ENCODE data around the gene FAM163A.

FAM163A gene

DNA sequence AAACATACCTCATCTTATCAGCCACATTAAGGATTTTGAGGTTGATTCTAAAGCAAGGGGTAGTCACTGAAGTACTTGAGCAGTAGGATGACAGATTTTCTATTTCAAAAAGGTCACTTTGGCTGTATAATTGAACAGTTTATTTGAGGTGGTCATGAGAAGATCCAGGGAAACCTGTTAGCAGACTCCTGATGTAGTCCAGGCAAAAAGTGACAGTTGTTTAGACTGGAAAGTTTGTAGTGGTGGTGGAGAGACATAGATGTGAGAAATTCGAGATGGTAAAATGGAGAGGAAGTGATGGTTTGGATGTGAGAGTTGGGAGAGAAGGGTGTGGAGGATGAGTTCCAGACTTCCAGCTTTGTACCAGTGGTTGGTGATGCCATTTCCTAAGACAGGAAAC lies 7.5 kb downstream of the FAM163A start:
- no peak for DNase-seq (ENCODE audit: low read depth in 2 of 2)

DNA sequence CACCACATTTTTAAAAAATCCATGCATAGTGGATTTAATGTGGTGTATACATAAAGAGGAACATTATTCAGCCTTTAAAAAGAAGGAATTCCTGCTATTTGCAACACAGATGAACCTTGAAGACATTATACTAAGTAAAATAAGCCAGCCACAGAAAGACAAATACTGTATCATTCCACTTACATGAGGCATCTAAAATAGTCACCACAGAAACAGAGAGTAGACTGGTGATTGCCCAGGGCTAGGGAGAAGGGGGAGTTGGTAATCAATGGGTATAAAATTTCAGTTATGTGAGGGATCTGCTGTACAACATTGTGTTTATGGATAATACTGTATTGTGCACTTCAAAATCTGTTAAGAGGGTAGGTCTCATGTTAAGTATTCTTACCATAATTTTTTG lies 10.0 kb downstream of the FAM163A start:
- DNase-seq (ENCODE audit: low read depth in 2 of 2): no peak

GRCh38 chr1:179754041-179754624 lies 11.0 kb downstream of the FAM163A start:
- DNase-seq (ENCODE audit: low read depth in 2 of 2): no peak

DNA sequence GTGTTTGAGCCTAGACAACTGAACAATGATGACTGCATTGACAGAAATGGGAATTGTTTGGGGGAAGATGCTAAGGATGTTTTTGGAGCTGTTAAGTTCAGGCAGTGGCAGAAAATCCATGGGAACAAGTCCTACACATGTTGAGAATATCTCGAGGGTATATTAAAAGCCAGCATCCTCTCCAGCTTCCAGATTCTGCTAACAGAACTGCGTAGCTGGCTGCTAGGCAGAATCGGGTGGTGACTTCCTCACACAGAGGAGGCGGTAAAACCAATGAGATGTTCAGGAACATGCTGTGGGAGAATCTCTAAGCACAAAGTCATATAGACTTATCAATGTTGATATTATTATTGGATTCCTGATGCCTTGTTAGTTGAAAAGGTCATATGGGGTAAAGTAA lies 14.8 kb downstream of the FAM163A start:
- no peak for DNase-seq (ENCODE audit: low read depth in 2 of 2)

- no peak for DNase-seq (ENCODE audit: low read depth in 2 of 2)
Observed at GRCh38 chr1:179760521-179760920, 17.4 kb downstream of the FAM163A start.

GRCh38 chr1:179761296-179761695 lies 18.2 kb downstream of the FAM163A start:
- no peak for DNase-seq (ENCODE audit: low read depth in 2 of 2)

GRCh38 chr1:179761846-179762640 lies 19.0 kb downstream of the FAM163A start:
- no peak for DNase-seq (ENCODE audit: low read depth in 2 of 2)

DNA sequence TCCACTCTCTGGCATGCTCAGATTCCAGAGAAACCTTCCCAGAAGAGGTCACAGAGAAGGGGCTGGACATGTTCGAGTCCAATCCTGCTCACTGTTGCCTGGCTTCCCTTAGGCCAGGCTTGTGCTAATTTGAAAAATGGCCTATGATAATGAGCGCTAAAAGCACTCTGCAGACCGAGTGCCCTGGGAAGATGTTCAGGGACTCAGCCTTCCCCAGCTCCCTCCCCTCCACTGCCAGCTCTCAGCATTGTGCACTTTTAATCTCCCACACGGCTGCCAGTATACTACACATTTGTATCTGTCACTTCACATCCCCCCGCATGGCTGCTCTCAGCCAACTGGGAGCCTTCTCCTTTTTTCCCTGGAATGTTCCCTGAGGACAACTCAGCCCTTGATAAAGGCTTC lies 24.1 kb downstream of the FAM163A start:
- DNase-seq (ENCODE audit: low read depth in 2 of 2): no peak

GRCh38 chr1:179767996-179768395 lies 24.9 kb downstream of the FAM163A start:
- DNase-seq (ENCODE audit: low read depth in 2 of 2): no peak

- DNase-seq (ENCODE audit: low read depth in 2 of 2): no peak
Observed at GRCh38 chr1:179770887-179771502, 27.9 kb downstream of the FAM163A start.

GRCh38 chr1:179773264-179773663 lies 30.2 kb downstream of the FAM163A start:
- no peak for DNase-seq (ENCODE audit: low read depth in 2 of 2)

GRCh38 chr1:179774000-179774399 lies 30.9 kb downstream of the FAM163A start:
- no peak for DNase-seq (ENCODE audit: low read depth in 2 of 2)

DNA sequence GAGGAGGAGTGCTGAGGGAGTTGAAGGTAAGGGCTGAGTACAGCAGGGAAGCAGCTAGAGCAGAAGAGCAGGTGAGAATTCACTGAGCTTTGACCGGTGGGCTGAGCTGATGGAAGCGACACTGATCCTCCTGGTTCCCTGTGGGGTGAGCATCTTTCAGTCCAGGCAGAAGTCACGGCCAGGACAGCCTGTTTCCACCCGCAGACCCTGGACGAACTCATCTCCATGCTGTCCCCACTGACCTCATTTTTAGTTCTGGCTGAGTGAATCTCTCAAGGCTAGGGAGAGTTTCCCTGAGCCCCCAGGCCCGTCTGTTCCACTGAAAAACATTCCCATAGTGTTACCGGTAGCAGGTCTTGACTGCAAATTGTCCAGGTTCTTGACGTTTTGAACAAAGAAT lies 31.5 kb downstream of the FAM163A start:
- DNase-seq (ENCODE audit: low read depth in 2 of 2): no peak

DNA sequence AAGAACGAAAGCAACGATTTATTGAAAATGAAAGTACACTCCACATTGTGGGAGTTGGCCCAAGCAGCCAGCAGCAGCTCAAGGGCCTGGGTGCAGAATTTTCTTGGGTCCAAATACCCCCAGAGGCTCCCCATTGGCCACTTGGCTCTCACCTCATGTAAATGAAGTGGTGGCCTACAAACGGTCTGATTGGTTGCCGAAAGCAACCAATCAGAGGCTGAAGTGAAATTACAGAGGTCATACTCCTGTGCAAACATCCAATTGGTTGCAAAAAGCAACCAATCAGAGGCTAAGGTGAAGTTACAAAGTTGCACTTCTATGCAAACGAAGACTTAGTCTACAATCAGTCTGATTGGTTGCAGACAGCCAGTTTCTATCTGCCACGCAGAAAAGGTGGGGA lies 31.9 kb downstream of the FAM163A start:
- DNase-seq (ENCODE audit: low read depth in 2 of 2): no peak

GRCh38 chr1:179776831-179777230 lies 33.7 kb downstream of the FAM163A start:
- DNase-seq (ENCODE audit: low read depth in 2 of 2): no peak

- no peak for DNase-seq (ENCODE audit: low read depth in 2 of 2)
Observed at GRCh38 chr1:179777731-179778130, 34.6 kb downstream of the FAM163A start.

- DNase-seq (ENCODE audit: low read depth in 2 of 2): no peak
Observed at GRCh38 chr1:179779645-179780272, 36.7 kb downstream of the FAM163A start.

- no peak for DNase-seq (ENCODE audit: low read depth in 2 of 2)
Observed at GRCh38 chr1:179781962-179782361, 38.9 kb downstream of the FAM163A start.

DNA sequence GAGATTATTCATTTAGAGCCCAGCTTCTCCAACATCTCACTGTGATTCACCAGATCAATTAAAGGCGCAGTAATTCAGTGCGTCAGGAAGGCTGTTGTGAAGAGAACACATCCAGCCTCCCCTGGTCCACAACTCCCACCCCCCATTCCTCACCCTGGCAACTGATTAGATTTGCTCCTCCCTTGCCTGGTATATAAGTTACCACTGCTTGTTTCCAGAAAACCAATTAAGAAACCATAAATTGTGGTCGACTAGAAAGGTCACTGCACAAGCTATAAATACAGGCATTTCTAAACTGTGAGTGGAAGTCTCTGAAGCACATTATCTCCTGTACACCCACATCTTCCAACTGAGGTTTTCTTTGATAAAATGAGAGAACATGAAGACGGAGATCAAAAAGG lies 41.9 kb downstream of the FAM163A start:
- no peak for DNase-seq (ENCODE audit: low read depth in 2 of 2)

DNA sequence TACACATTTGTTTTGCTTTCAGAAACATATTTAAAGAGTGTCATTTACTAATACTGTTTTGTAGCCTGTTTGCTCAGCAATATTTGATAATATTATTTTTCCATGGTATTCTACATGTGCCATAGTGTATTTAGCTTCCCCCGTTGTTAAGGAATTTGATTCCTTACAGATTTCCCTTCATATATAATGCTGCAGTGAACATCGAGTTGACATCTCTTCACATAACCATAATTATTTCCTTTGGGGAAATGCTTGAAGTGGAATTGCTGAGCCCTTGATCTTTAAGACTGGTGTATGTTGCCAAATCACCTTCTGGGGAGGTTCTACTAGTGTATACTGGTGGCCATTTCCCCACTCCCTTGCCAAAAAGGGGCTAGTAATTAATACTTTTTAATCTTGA lies 42.6 kb downstream of the FAM163A start:
- DNase-seq (ENCODE audit: low read depth in 2 of 2): no peak

GRCh38 chr1:179786815-179787685 lies 44.0 kb downstream of the FAM163A start:
- no peak for DNase-seq (ENCODE audit: low read depth in 2 of 2)

- no peak for DNase-seq (ENCODE audit: low read depth in 2 of 2)
Observed at GRCh38 chr1:179788259-179788658, 45.2 kb downstream of the FAM163A start.
